Activated gamma-delta T cell treated with anti-CD3 and anti-CD28 coated beads, Interleukin-2, amount 50 U/mL, for 16 hours (primary cell): ENCODE results near the gene COTL1.

Experiments
- DNase-seq: peaks from one replicate; pipeline ENCODE4 v3.0.0-alpha.2; 2020; ENCODE audit warnings: low read depth

COTL1 gene

GRCh38 chr16:84548971-84549844 is 68.7 kb downstream of the COTL1 start:
- DNase-seq: no peak

GRCh38 chr16:84548508-84548907 is 69.4 kb downstream of the COTL1 start:
- no peak for DNase-seq

GRCh38 chr16:84547546-84548061 is 70.3 kb downstream of the COTL1 start:
- DNase-seq: no peak

GRCh38 chr16:84546669-84547545 is 71.0 kb downstream of the COTL1 start:
- DNase-seq: no peak

GRCh38 chr16:84545114-84545737 is 72.7 kb downstream of the COTL1 start:
- no peak for DNase-seq

- DNase-seq: no peak
Measured at GRCh38 chr16:84544031-84544773, 73.7 kb downstream of the COTL1 start.

GRCh38 chr16:84543253-84543652 is 74.6 kb downstream of the COTL1 start:
- DNase-seq: no peak

- DNase-seq: no peak
Measured at GRCh38 chr16:84541999-84542817, 75.7 kb downstream of the COTL1 start.

- no peak for DNase-seq
Measured at GRCh38 chr16:84540194-84540593, 77.7 kb downstream of the COTL1 start.

GRCh38 chr16:84538222-84538840 is 79.5 kb downstream of the COTL1 start:
- DNase-seq: no peak

- no peak for DNase-seq
Measured at GRCh38 chr16:84537491-84538151, 80.3 kb downstream of the COTL1 start.

GRCh38 chr16:84535851-84536250 is 82.0 kb downstream of the COTL1 start:
- no peak for DNase-seq

GRCh38 chr16:84535408-84535807 is 82.5 kb downstream of the COTL1 start:
- no peak for DNase-seq

GRCh38 chr16:84534815-84535214 is 83.1 kb downstream of the COTL1 start:
- DNase-seq: no peak

GRCh38 chr16:84532855-84533486 is 84.9 kb downstream of the COTL1 start:
- DNase-seq: no peak

GRCh38 chr16:84532291-84532724 is 85.6 kb downstream of the COTL1 start:
- DNase-seq: no peak

GRCh38 chr16:84531671-84532111 is 86.2 kb downstream of the COTL1 start:
- DNase-seq: no peak

GRCh38 chr16:84530590-84530989 is 87.3 kb downstream of the COTL1 start:
- DNase-seq: no peak

GRCh38 chr16:84529607-84530006 is 88.3 kb downstream of the COTL1 start:
- no peak for DNase-seq
